Body of pancreas (tissue), 4 donors: ENCODE results near the gene AGPS. TPM values are rescaled to one million over a fixed set of nuclear protein-coding genes. Genes with fewer than 3 reads are reported as not detected.

ENCODE experiments used
- ATAC-seq: fragments of 150-250 bp; one replicate; pipeline ENCODE4 v1.9.1; 2016
- DNase-seq, 4 donors: peaks; one replicate each; pipeline ENCODE4 v3.0.0-alpha.2; 2019
- H3K27ac ChIP-seq, 4 donors: fragments of 200-600 bp; sonication (generic); 1 replicate in 3 of 4; 2 replicates in 1 of 4; pipeline versions ENCODE4 v1.5.1 to v1.6.1; 2016 to 2019; ENCODE audit warnings: mild to moderate bottlenecking in 1 of 4, mixed read lengths in 1 of 4, moderate library complexity in 1 of 4
- H3K27me3 ChIP-seq, 2 donors: fragments of 200-600 bp; sonication (generic); one replicate each; pipeline ENCODE4 v1.6.0; 2016; ENCODE audit warnings: mild to moderate bottlenecking in 1 of 2
- H3K36me3 ChIP-seq, 2 donors: fragments of 200-600 bp; sonication (generic); replicated peaks in 1 of 2; 2 replicates each; pipeline ENCODE4 v1.5.1; 2016; ENCODE audit warnings: low read depth in 2 of 2; ENCODE audit not compliant: insufficient read depth in 1 of 2
- H3K4me1 ChIP-seq: fragments of 200-600 bp; sonication (generic); one replicate; pipeline ENCODE4 v1.6.0; 2016
- H3K4me3 ChIP-seq, 2 donors: fragments of 200-600 bp; sonication (generic); 1 replicate in 1 of 2; 2 replicates in 1 of 2; pipeline ENCODE4 v1.5.1; 2016 to 2019
- H3K9me3 ChIP-seq, 3 donors: fragments of 200-600 bp; sonication (generic); 1 replicate in 2 of 3; 2 replicates in 1 of 3; pipeline ENCODE4 v1.5.1; 2016
- CTCF ChIP-seq, 7 experiments: fragments of 450-650 bp in 4 of 7; fragments of 200-600 bp in 3 of 7; sonication (generic) in 3 of 7; IDR thresholded peaks; one replicate each; pipeline ENCODE4 v1.5.1; 2016 to 2019; ENCODE audit warnings: antibody characterized with exemption in 7 of 7
- POLR2A ChIP-seq, 3 donors: fragments of 450-650 bp; IDR thresholded peaks; one replicate each; pipeline ENCODE4 v1.6.1; 2016; ENCODE audit warnings: antibody characterized with exemption in 3 of 3, mild to moderate bottlenecking in 2 of 3
- WGBS, 2 donors: methylation state at CpG; one replicate each; pipeline ENCODE4 v1.1.5; 2017; 5-methylcytosine and 5-hydroxymethylcytosine counted together
- intact Hi-C: fragments of 100-400 bp; cut with DNase I; formaldehyde crosslinking; loops from one replicate; pipeline ENCODE4 v1.15.1; 2023
- total RNA-seq, 2 donors: library from RNA; depleted of rRNA; stranded (reverse); fragments of >200 nt; gene quantifications; one replicate each; pipeline ENCODE4 v1.1.0, GENCODE V29; 2016

AGPS gene
- total RNA-seq, 2 donors from 2014 or later = 18.4 to 57.7 TPM

GRCh38 chr2:177537213-177537612, 144.6 kb downstream of the AGPS start:
- no peak for DNase-seq
- H3K9me3 ChIP-seq = no peaks in the 10 kb centered on the region
- WGBS, 2 donors = 86 to 90% methylated on average over 1 of the region's 1 CpG
- no peaks in the 10 kb centered on the region for H3K36me3 ChIP-seq
- H3K27ac ChIP-seq = no peak overlapping the region
- no peak overlapping the region for H3K4me3 ChIP-seq
- no peaks in the 10 kb centered on the region for H3K4me1 ChIP-seq
- no peak for ATAC-seq
- no peaks in the 10 kb centered on the region for H3K27me3 ChIP-seq
- TF ChIP-seq POLR2A (IDR thresholded peaks at IDR 0.05) (no peak), CTCF (IDR thresholded peaks at IDR 0.05) (no peak)
- intact Hi-C loops = no loop called here

- no peak for TF ChIP-seq POLR2A (IDR thresholded peaks at IDR 0.05)
- no peak for TF ChIP-seq CTCF (IDR thresholded peaks at IDR 0.05)
- 56 to 74% methylated on average over 3 of the region's 3 CpGs for WGBS, 2 donors
- H3K4me1 ChIP-seq = no peaks in the 10 kb centered on the region
- no peak overlapping the region for H3K4me3 ChIP-seq
- DNase-seq (no peak), ATAC-seq (no peak)
- no peaks in the 10 kb centered on the region for H3K9me3 ChIP-seq
- H3K36me3 ChIP-seq = no peaks in the 10 kb centered on the region
- intact Hi-C loops = no loop called here
- H3K27ac ChIP-seq = no peak overlapping the region
- H3K27me3 ChIP-seq = no peaks in the 10 kb centered on the region
Measured at GRCh38 chr2:177537636-177538035, 145.1 kb downstream of the AGPS start.

- no peak overlapping the region for H3K27ac ChIP-seq
- TF ChIP-seq CTCF (IDR thresholded peaks at IDR 0.05) (no peak), POLR2A (IDR thresholded peaks at IDR 0.05) (no peak)
- H3K27me3 ChIP-seq = no peaks in the 10 kb centered on the region
- H3K4me3 ChIP-seq = no peak overlapping the region
- H3K36me3 ChIP-seq = no peaks in the 10 kb centered on the region
- no peaks in the 10 kb centered on the region for H3K4me1 ChIP-seq
- intact Hi-C loops = no loop called here
- ATAC-seq (no peak), DNase-seq (no peak)
- 69 to 71% methylated on average over 3 of the region's 3 CpGs for WGBS, 2 donors
- no peaks in the 10 kb centered on the region for H3K9me3 ChIP-seq
Measured at GRCh38 chr2:177538323-177538722, 145.8 kb downstream of the AGPS start.

GRCh38 chr2:177540283-177540682, 147.7 kb downstream of the AGPS start:
- Histone ChIP-seq H3K4me1 (no peaks in the 10 kb centered on the region), H3K9me3 (no peaks in the 10 kb centered on the region), H3K27ac (no peak overlapping the region), H3K4me3 (no peak overlapping the region), H3K36me3 (no peaks in the 10 kb centered on the region), H3K27me3 (no peaks in the 10 kb centered on the region)
- WGBS, 2 donors = 97 to 100% methylated on average over 1 of the region's 1 CpG
- no peak for TF ChIP-seq CTCF (IDR thresholded peaks at IDR 0.05)
- no peak for TF ChIP-seq POLR2A (IDR thresholded peaks at IDR 0.05)
- no peak for ATAC-seq
- no peak for DNase-seq
- intact Hi-C loops = no loop called here

- Histone ChIP-seq H3K4me3 (no peak overlapping the region), H3K27ac (no peak overlapping the region), H3K4me1 (no peaks in the 10 kb centered on the region), H3K9me3 (no peaks in the 10 kb centered on the region), H3K36me3 (no peaks in the 10 kb centered on the region), H3K27me3 (no peaks in the 10 kb centered on the region)
- intact Hi-C loops = no loop called here
- DNase-seq (no peak), ATAC-seq (no peak)
- TF ChIP-seq CTCF (IDR thresholded peaks at IDR 0.05) (no peak), POLR2A (IDR thresholded peaks at IDR 0.05) (no peak)
Measured at GRCh38 chr2:177541258-177541991, 148.9 kb downstream of the AGPS start.
